SH-SY5Y (cell line): ENCODE data around the gene OR3A1.

ENCODE experiments used
- GATA2 ChIP-seq: IDR thresholded peaks from 2 replicates; pipeline ENCODE4 v1.6.1; 2011; ENCODE audit warnings: mild to moderate bottlenecking, low read depth, low read length
- GATA3 ChIP-seq: IDR thresholded peaks from 2 replicates; pipeline ENCODE4 v1.6.1; 2011; ENCODE audit warnings: low read depth, mild to moderate bottlenecking, low read length, moderate library complexity

DNA sequence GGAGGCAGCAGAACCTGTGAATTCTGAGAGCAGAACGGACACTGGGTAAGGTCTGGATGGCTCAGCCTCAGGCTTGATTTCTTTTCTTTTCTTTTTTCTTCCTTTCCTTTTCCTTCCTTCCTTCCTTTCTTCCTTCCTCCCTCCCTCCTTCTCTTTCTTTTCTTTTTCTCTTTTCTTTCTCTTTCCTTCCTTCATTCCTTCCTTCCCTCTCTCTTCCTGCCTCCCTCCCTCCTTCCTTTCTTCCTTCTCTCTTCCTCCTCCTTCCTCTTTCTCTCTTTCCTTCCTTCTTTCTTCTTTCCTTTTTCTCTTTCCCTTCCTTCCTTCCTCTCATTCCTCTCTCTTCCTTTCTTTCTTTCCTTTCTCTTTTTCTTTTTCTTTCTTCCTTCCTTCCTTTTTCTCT lies 38.0 kb downstream of the OR3A1 start:
- TF ChIP-seq GATA2 = no peak
- no peak for TF ChIP-seq GATA3
